K562 (cell line): ENCODE results near the gene TNPO3. TPM values are rescaled to one million over a fixed set of nuclear protein-coding genes. Genes with fewer than 3 reads are reported as not detected.

Source experiments
- ATAC-seq: fragments of 200-7000 bp; cut with Tn5 transposase; 3 replicates; pipeline ENCODE4 v1.9.1; 2020; ENCODE audit warnings: moderate library complexity
- BruUV-seq: library from RNA; stranded (reverse); fragments of 400-500 nt; replicated peaks from 2 replicates; lab custom pipeline; 2021; lab: Mats Ljungman, UMichigan
- CTCF ChIA-PET: fragments of 300-600 bp; formaldehyde crosslinking; extraction: SDS; loops from one replicate; lab custom pipeline; 2021; ENCODE audit warnings: low intra/inter-chr PET ratio; lab: Yijun Ruan, JAX
- POLR2A ChIA-PET: fragments of 300-600, 350-650 bp; sonication (Branson Sonifier 250); formaldehyde crosslinking; extraction: SDS; loops from one replicate; lab custom pipeline; 2021; ENCODE audit warnings: antibody characterized with exemption, inconsistent platforms; lab: Yijun Ruan, JAX
- DNase-seq, 4 experiments: peaks; one replicate each; pipeline versions ENCODE4 v3.0.0 to v3.0.0-alpha.2; 2011 to 2018; ENCODE audit warnings: low spot score in 3 of 4, mixed read lengths in 3 of 4; ENCODE audit errors: extremely low read depth in 1 of 4
- FAIRE-seq: peaks from 2 replicates; lab custom pipeline; 2011; peaks lifted over from hg19 to GRCh38; lab: Jason Lieb, UNC
- H2AFZ ChIP-seq: 2 replicates; pipeline ENCODE4 v1.6.0; 2011; ENCODE audit warnings: low read depth, low read length, control low read depth, inconsistent platforms
- H3K27ac ChIP-seq: fragments of 200-600 bp; 3 replicates; pipeline ENCODE4 v1.8.0; 2011; ENCODE audit warnings: low read depth, mild to moderate bottlenecking, control low read depth, inconsistent platforms, low read length, moderate library complexity, mixed read lengths; ENCODE audit errors: extremely low read depth
- H3K27me3 ChIP-seq, 2 experiments: fragments of 300-600 bp in 1 of 2; 2 replicates in 1 of 2; 3 replicates in 1 of 2; pipeline versions ENCODE4 v1.6.0 to v1.8.0; 2011; ENCODE audit warnings: inconsistent platforms in 2 of 2, low read length in 2 of 2, mild to moderate bottlenecking in 1 of 2, mixed read lengths in 1 of 2, moderate library complexity in 1 of 2; ENCODE audit not compliant: control insufficient read depth in 2 of 2, insufficient read depth in 2 of 2
- H3K36me3 ChIP-seq: fragments of 300-600 bp; 3 replicates; pipeline ENCODE4 v1.8.0; 2011; ENCODE audit warnings: mild to moderate bottlenecking, low read length, inconsistent platforms; ENCODE audit not compliant: control insufficient read depth, insufficient read depth
- H3K4me1 ChIP-seq, 2 experiments: fragments of 200-600 bp in 1 of 2; replicated peaks in 1 of 2; 2 replicates in 1 of 2; 3 replicates in 1 of 2; pipeline versions ENCODE4 v1.5.1 to v1.8.0; 2011; ENCODE audit warnings: inconsistent platforms in 2 of 2, low read length in 2 of 2, mild to moderate bottlenecking in 1 of 2, mixed read lengths in 1 of 2, moderate library complexity in 1 of 2; ENCODE audit not compliant: control insufficient read depth in 2 of 2, insufficient read depth in 2 of 2
- H3K4me2 ChIP-seq: 2 replicates; pipeline ENCODE4 v1.6.1; 2011; ENCODE audit warnings: low read length, control low read depth, inconsistent platforms, mixed read lengths; ENCODE audit not compliant: insufficient read depth
- H3K4me3 ChIP-seq: fragments of 200-600 bp; sonication (generic), shearing (Covaris generic); 2 replicates; pipeline ENCODE4 v1.5.1; 2016; ENCODE audit warnings: control low read depth, inconsistent platforms
- H3K79me2 ChIP-seq: fragments of 200-600 bp; 3 replicates; pipeline ENCODE4 v1.8.0; 2011; ENCODE audit warnings: low read length, inconsistent platforms; ENCODE audit not compliant: control insufficient read depth, insufficient read depth
- H3K9ac ChIP-seq, 2 experiments: 2 replicates each; pipeline versions ENCODE4 v1.6.0 to v1.6.1; 2011; ENCODE audit warnings: low read depth in 2 of 2, low read length in 2 of 2, control low read depth in 1 of 2, inconsistent platforms in 1 of 2, mild to moderate bottlenecking in 1 of 2, mixed read lengths in 1 of 2; ENCODE audit not compliant: insufficient read depth in 1 of 2
- H3K9me1 ChIP-seq: one replicate; pipeline ENCODE4 v1.6.0; 2011; ENCODE audit warnings: inconsistent platforms, mild to moderate bottlenecking, low read length, moderate library complexity; ENCODE audit not compliant: control insufficient read depth, insufficient read depth
- H3K9me3 ChIP-seq: replicated peaks from 2 replicates; pipeline ENCODE4 v1.5.1; 2011; ENCODE audit warnings: low read depth, low read length, inconsistent platforms; ENCODE audit not compliant: control insufficient read depth, insufficient read depth
- H4K20me1 ChIP-seq: replicated peaks from 2 replicates; pipeline ENCODE4 v1.6.1; 2011; ENCODE audit warnings: low read length, inconsistent platforms, mixed read lengths; ENCODE audit not compliant: control insufficient read depth, insufficient read depth
- CREBBP ChIP-seq: IDR thresholded peaks from one replicate; pipeline ENCODE4 v1.6.1; 2012; ENCODE audit warnings: low read depth, mild to moderate bottlenecking, control low read depth, inconsistent platforms, low read length
- HLTF ChIP-seq: fragments of 450-650 bp; IDR thresholded peaks from 2 replicates; pipeline ENCODE4 v1.6.1; 2016
- NCOR1 ChIP-seq: fragments of 450-650 bp; IDR thresholded peaks from 2 replicates; pipeline ENCODE4 v1.6.1; 2016; ENCODE audit warnings: mild to moderate bottlenecking, moderate library complexity
- NFIX ChIP-seq: fragments of 250-450 bp; sonication (Bioruptor Pico); IDR thresholded peaks from 2 replicates; pipeline ENCODE4 v1.4.0; 2020; ENCODE audit warnings: low read depth, mild to moderate bottlenecking, moderate library complexity
- PREB ChIP-seq: sonication (generic); formaldehyde crosslinking; IDR thresholded peaks from 2 replicates; pipeline ENCODE4 v1.8.1; 2023; ENCODE audit warnings: mild to moderate bottlenecking, missing genetic modification reagents
- RHOXF2B ChIP-seq: fragments of 250-450 bp; sonication (Bioruptor Pico); conservative IDR thresholded peaks from 2 replicates; pipeline ENCODE4 v1.5.1; 2021
- SETDB1 ChIP-seq: IDR thresholded peaks from one replicate; pipeline ENCODE4 v1.6.1; 2012; ENCODE audit warnings: low read length, control low read depth, inconsistent platforms
- XRCC3 ChIP-seq: fragments of 450-650 bp; IDR thresholded peaks from 2 replicates; pipeline ENCODE4 v1.6.1; 2017; ENCODE audit warnings: mild to moderate bottlenecking, moderate library complexity
- ZNF174 ChIP-seq: fragments of 250-450 bp; sonication (Bioruptor Pico); IDR thresholded peaks from 2 replicates; pipeline ENCODE4 v1.4.0; 2020; ENCODE audit warnings: mild to moderate bottlenecking
- ZNF224 ChIP-seq: sonication (generic); formaldehyde crosslinking; IDR thresholded peaks from 2 replicates; pipeline ENCODE4 v1.8.0; 2022; ENCODE audit warnings: mild to moderate bottlenecking, missing genetic modification reagents
- ZNF551 ChIP-seq: fragments of 250-450 bp; sonication (Bioruptor Pico); IDR thresholded peaks from 2 replicates; pipeline ENCODE4 v1.5.0; 2021; ENCODE audit warnings: mild to moderate bottlenecking, moderate library complexity
- in situ Hi-C: fragments of 300-500 bp; cut with MboI; formaldehyde crosslinking; loops from 4 replicates; pipeline ENCODE4 v1.15.0; 2018; ENCODE audit warnings: inconsistent platforms, mixed read lengths
- intact Hi-C: fragments of 100-400 bp; cut with micrococcal nuclease; formaldehyde crosslinking; loops from 2 replicates; pipeline ENCODE4 v1.14.2; 2022
- polyA plus RNA-seq, 8 experiments: library from polyadenylated mRNA; depleted of rRNA in 4 of 8; stranded (reverse) in 5 of 8; unstranded in 3 of 8; fragments of >200 nt; fragmentation: Nextera tagmentation in 2 of 8; fragmentation: Illumina TruSeq in 1 of 8; extraction: Ambion mirVana in 2 of 8; extraction: Trizol in 1 of 8; gene quantifications; 2 replicates each; pipeline versions ENCODE4 v1.2.1 to v1.2.3, GENCODE V29; 2011 to 2014; ENCODE audit warnings: inconsistent platforms in 1 of 8, missing spikeins in 1 of 8
- total RNA-seq, 7 experiments: library from RNA; depleted of rRNA in 6 of 7; stranded (reverse); fragments of >200 nt in 6 of 7; fragmentation: Illumina TruSeq in 2 of 7; extraction: Trizol in 2 of 7; gene quantifications; 2 replicates each; pipeline versions ENCODE4 v1.2.1 to v1.2.3, GENCODE V29; 2011 to 2021; ENCODE audit warnings: low replicate concordance in 1 of 7

TNPO3 gene
- total and polyA plus RNA-seq, 9 of the 15 experiments (the other 6 are each of a cell fraction or from before 2014, with no cell fraction given) = 35.8 to 125 (median 110) TPM

- in situ Hi-C loops (no loop called here), intact Hi-C loops (no loop called here)
- no peak overlapping the region for H3K4me2 ChIP-seq
- TF ChIP-seq CREBBP = no peak
- no peak for TF ChIP-seq NCOR1
- no peak for TF ChIP-seq RHOXF2B (CRISPR knock-in tag)
- TF ChIP-seq HLTF = no peak
- TF ChIP-seq PREB (CRISPR knock-in tag) = no peak
- TF ChIP-seq ZNF224 (CRISPR knock-in tag) = no peak
- TF ChIP-seq ZNF174 (CRISPR knock-in tag) = no peak
- TF ChIP-seq SETDB1 = no peak
- no peak for TF ChIP-seq NFIX (CRISPR knock-in tag)
- TF ChIP-seq XRCC3 = no peak
- no peak for TF ChIP-seq ZNF551 (CRISPR knock-in tag)
- no peak for ATAC-seq
- no peak overlapping the region for H3K9ac ChIP-seq
- POLR2A ChIA-PET = interaction anchor here (1.1 kb wide), 1 partner anchor 11 kb away, joined by 3 read pairs; no protein-coding TSS in a partner anchor
- no peaks in the 10 kb centered on the region for H4K20me1 ChIP-seq
- no peaks in the 10 kb centered on the region for H3K9me1 ChIP-seq
- no peak overlapping the region for H2AFZ ChIP-seq
- no peaks in the 10 kb centered on the region for H3K27me3 ChIP-seq
- H3K4me3 ChIP-seq = no peak overlapping the region
- H3K9me3 ChIP-seq = no peaks in the 10 kb centered on the region
- FAIRE-seq = no peak
- no peaks in the 10 kb centered on the region for H3K79me2 ChIP-seq
- no TSS peak for BruUV-seq
- peaks cover 83% of the 10 kb centered on the region for H3K36me3 ChIP-seq
- CTCF ChIA-PET = no interaction called here
- H3K4me1 ChIP-seq = no peaks in the 10 kb centered on the region
- no peak for DNase-seq
- H3K27ac ChIP-seq = no peak overlapping the region
Observed at GRCh38 chr7:128962899-128963298, 92.0 kb downstream of the TNPO3 start.
